ENCODE data around the gene GABRA6.

DNA sequence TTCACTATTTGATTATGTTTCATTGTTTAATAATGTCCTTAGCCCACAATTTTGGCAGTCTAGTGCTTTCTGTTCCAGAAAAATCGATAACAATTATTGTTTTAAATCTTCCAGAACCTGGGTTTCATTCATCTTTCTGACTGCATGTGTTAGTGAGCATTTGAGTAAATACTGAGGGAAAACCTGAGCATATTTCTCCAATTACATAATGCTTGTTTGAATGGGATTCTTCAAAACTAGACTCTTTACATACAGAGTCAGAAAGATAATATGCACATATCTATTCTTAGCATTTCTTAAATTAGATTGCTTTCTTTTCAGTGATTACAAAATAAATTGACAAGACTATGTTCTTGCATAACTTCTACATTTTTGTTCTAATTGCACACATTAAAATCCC, 21.9 kb downstream of the GABRA6 start:
- no peak for TF ChIP-seq CTCF (IDR thresholded peaks at IDR 0.05)
- no peak for TF ChIP-seq POLR2A (IDR thresholded peaks at IDR 0.05)
